Activated CD4-positive, alpha-beta memory T cell treated with anti-CD3 and anti-CD28 coated beads, Interleukin-2, amount 10 ng/mL, durations not matched to agents 7 days and 5 days (primary cell): ENCODE results near the gene SNAI3. TPM values are rescaled to one million over a fixed set of nuclear protein-coding genes. Genes with fewer than 3 reads are reported as not detected.
A peak's percentile ranks its signal among the peaks of the same experiment; 100 is the strongest.

ENCODE experiments used
- CTCF ChIA-PET: fragments of 350-600 bp; sonication (Branson Sonifier 250); formaldehyde crosslinking; loops from one replicate; lab custom pipeline; 2021; ENCODE audit warnings: antibody characterized with exemption, inconsistent platforms; lab: Charles Lee
- POLR2A ChIA-PET: fragments of 350-600 bp; sonication (Branson Sonifier 250); formaldehyde crosslinking; loops from one replicate; lab custom pipeline; 2021; ENCODE audit warnings: antibody characterized with exemption; lab: Charles Lee
- DNase-seq: peaks from one replicate; pipeline ENCODE4 v3.0.0-alpha.2; 2020
- H3K27ac Mint-ChIP-seq: one replicate; pipeline ENCODE4 v1.8.0; 2021; ENCODE audit warnings: mild to moderate bottlenecking, mixed read lengths
- H3K27me3 Mint-ChIP-seq: one replicate; pipeline ENCODE4 v1.8.0; 2021; ENCODE audit warnings: mixed read lengths
- H3K36me3 Mint-ChIP-seq: one replicate; pipeline ENCODE4 v1.8.0; 2021; ENCODE audit warnings: low read depth, mixed read lengths
- H3K4me1 Mint-ChIP-seq: one replicate; pipeline ENCODE4 v1.8.0; 2021; ENCODE audit warnings: mixed read lengths
- H3K4me3 Mint-ChIP-seq: one replicate; pipeline ENCODE4 v1.8.0; 2021; ENCODE audit warnings: mild to moderate bottlenecking, mixed read lengths
- H3K9me3 Mint-ChIP-seq: one replicate; pipeline ENCODE4 v1.8.0; 2021; ENCODE audit warnings: mixed read lengths
- total RNA-seq, 2 experiments: library from RNA; stranded (reverse); gene quantifications; one replicate each; pipeline ENCODE4 v1.2.3, GENCODE V29; 2021

Gene SNAI3
- total RNA-seq, 2 experiments from 2014 or later: 16.5 to 16.6 TPM

GRCh38 chr16:88647178-88648070 is 38.9 kb downstream of the SNAI3 start:
- Mint-ChIP-seq H3K4me1 (peaks cover 24% of the 10 kb centered on the region), H3K36me3 (peaks cover 36% of the 10 kb centered on the region), H3K9me3 (no peaks in the 10 kb centered on the region), H3K27ac (no peak overlapping the region), H3K27me3 (no peaks in the 10 kb centered on the region), H3K4me3 (no peak overlapping the region)
- CTCF ChIA-PET: interaction anchor here (0.8 kb wide), 1 partner anchor 77 kb away, joined by 3 read pairs; no protein-coding TSS in a partner anchor
- no peak for DNase-seq
- POLR2A ChIA-PET: interaction anchor here (1.0 to 4.3 kb wide), 3 partner anchors 8 to 77 kb away, joined by 3 to 34 read pairs (median 4); partner anchors contain the start of genes IL17C and ZC3H18

GRCh38 chr16:88646345-88647034 is 39.8 kb downstream of the SNAI3 start:
- POLR2A ChIA-PET: no interaction called here
- peaks cover 41% of the 10 kb centered on the region for H3K36me3 Mint-ChIP-seq
- no peaks in the 10 kb centered on the region for H3K27me3 Mint-ChIP-seq
- H3K4me3 Mint-ChIP-seq: no peak overlapping the region
- H3K4me1 Mint-ChIP-seq: peaks cover 21% of the 10 kb centered on the region
- no peak for DNase-seq
- CTCF ChIA-PET: interaction anchor here (0.8 kb wide), 1 partner anchor 76 kb away, joined by 3 read pairs; no protein-coding TSS in a partner anchor
- H3K27ac Mint-ChIP-seq: no peak overlapping the region
- H3K9me3 Mint-ChIP-seq: no peaks in the 10 kb centered on the region

GRCh38 chr16:88645941-88646340 is 40.4 kb downstream of the SNAI3 start:
- Mint-ChIP-seq H3K4me1 (peaks cover 16% of the 10 kb centered on the region), H3K27ac (no peak overlapping the region), H3K27me3 (peaks cover 2% of the 10 kb centered on the region), H3K9me3 (no peaks in the 10 kb centered on the region), H3K36me3 (peaks cover 41% of the 10 kb centered on the region), H3K4me3 (no peak overlapping the region)
- ChIA-PET CTCF (no interaction called here), POLR2A (no interaction called here)
- no peak for DNase-seq

GRCh38 chr16:88645455-88645854 is 40.9 kb downstream of the SNAI3 start:
- Mint-ChIP-seq H3K27ac (no peak overlapping the region), H3K27me3 (peaks cover 5% of the 10 kb centered on the region), H3K4me3 (no peak overlapping the region), H3K4me1 (peaks cover 16% of the 10 kb centered on the region), H3K9me3 (no peaks in the 10 kb centered on the region), H3K36me3 (peaks cover 41% of the 10 kb centered on the region)
- ChIA-PET POLR2A (no interaction called here), CTCF (no interaction called here)
- DNase-seq: no peak

- Mint-ChIP-seq H3K9me3 (no peaks in the 10 kb centered on the region), H3K36me3 (peaks cover 30% of the 10 kb centered on the region), H3K27ac (no peak overlapping the region), H3K27me3 (peaks cover 16% of the 10 kb centered on the region), H3K4me3 (no peak overlapping the region), H3K4me1 (peaks cover 16% of the 10 kb centered on the region)
- ChIA-PET POLR2A (interaction anchor here (1.9 kb wide), 1 partner anchor 24 kb away, joined by 6 read pairs; no protein-coding TSS in a partner anchor), CTCF (no interaction called here)
- DNase-seq: no peak
Observed at GRCh38 chr16:88643644-88643932, 42.7 kb downstream of the SNAI3 start.

GRCh38 chr16:88642881-88643643 is 43.2 kb downstream of the SNAI3 start:
- peaks cover 21% of the 10 kb centered on the region for H3K4me1 Mint-ChIP-seq
- peaks cover 20% of the 10 kb centered on the region for H3K27me3 Mint-ChIP-seq
- H3K36me3 Mint-ChIP-seq: peaks cover 30% of the 10 kb centered on the region
- no peak overlapping the region for H3K27ac Mint-ChIP-seq
- CTCF ChIA-PET: no interaction called here
- H3K4me3 Mint-ChIP-seq: no peak overlapping the region
- H3K9me3 Mint-ChIP-seq: no peaks in the 10 kb centered on the region
- POLR2A ChIA-PET: interaction anchor here (1.2 to 1.9 kb wide), 2 partner anchors 8 to 23 kb away, joined by 3 to 6 read pairs; partner anchors contain the start of gene CYBA
- DNase-seq: no peak

- peak overlapping the region; percentile 30 for H3K27ac Mint-ChIP-seq
Observed at GRCh38 chr16:88640498-88641247, 45.6 kb downstream of the SNAI3 start.

GRCh38 chr16:88640039-88640495 is 46.2 kb downstream of the SNAI3 start:
- CTCF ChIA-PET: interaction anchor here (0.6 to 1.4 kb wide), 2 partner anchors 70 to 194 kb away, joined by 3 to 5 read pairs; partner anchors contain the start of gene ZC3H18
- Mint-ChIP-seq H3K27me3 (peaks cover 35% of the 10 kb centered on the region), H3K4me1 (peaks cover 45% of the 10 kb centered on the region), H3K9me3 (no peaks in the 10 kb centered on the region), H3K36me3 (peaks cover 25% of the 10 kb centered on the region), H3K27ac (peak overlapping the region; percentile 30), H3K4me3 (no peak overlapping the region)
- DNase-seq: no peak
- POLR2A ChIA-PET: interaction anchor here (1.0 to 4.1 kb wide), 5 partner anchors 10 to 65 kb away, joined by 3 to 34 read pairs (median 4); partner anchors contain the start of gene CYBA

More at GRCh38 chr16:88640498-88641247, 45.6 kb downstream of the SNAI3 start:
- Mint-ChIP-seq H3K36me3 (peaks cover 30% of the 10 kb centered on the region), H3K27me3 (peaks cover 35% of the 10 kb centered on the region), H3K9me3 (no peaks in the 10 kb centered on the region), H3K4me1 (peaks cover 41% of the 10 kb centered on the region), H3K4me3 (no peak overlapping the region)
- CTCF ChIA-PET: no interaction called here
- DNase-seq: no peak
- POLR2A ChIA-PET: interaction anchor here (1.0 to 4.1 kb wide), 3 partner anchors 9 to 20 kb away, joined by 3 to 34 read pairs (median 4); partner anchors contain the start of gene CYBA

- no peak for DNase-seq
- Mint-ChIP-seq H3K27me3 (peaks cover 35% of the 10 kb centered on the region), H3K4me3 (no peak overlapping the region), H3K9me3 (no peaks in the 10 kb centered on the region), H3K27ac (no peak overlapping the region), H3K36me3 (peaks cover 20% of the 10 kb centered on the region), H3K4me1 (peaks cover 44% of the 10 kb centered on the region)
- ChIA-PET CTCF (interaction anchor here (0.6 to 1.4 kb wide), 2 partner anchors 69 to 195 kb away, joined by 3 to 5 read pairs; partner anchors contain the start of gene ZC3H18), POLR2A (interaction anchor here (0.9 to 4.1 kb wide), 9 partner anchors 10 to 66 kb away, joined by 3 to 34 read pairs (median 4); partner anchors contain the start of gene CYBA)
Observed at GRCh38 chr16:88639231-88640038, 46.9 kb downstream of the SNAI3 start.

- Mint-ChIP-seq H3K4me1 (peaks cover 47% of the 10 kb centered on the region), H3K27ac (no peak within 1 kb of the TSS), H3K4me3 (no peak within 1 kb of the TSS), H3K36me3 (peaks cover 11% of the 10 kb centered on the region), H3K9me3 (no peaks in the 10 kb centered on the region), H3K27me3 (peaks cover 35% of the 10 kb centered on the region)
- ChIA-PET POLR2A (interaction anchor here (0.9 to 4.1 kb wide), 8 partner anchors 11 to 129 kb away, joined by 3 to 34 read pairs (median 4); partner anchors contain the start of gene CYBA), CTCF (interaction anchor here (1.4 kb wide), 1 partner anchor 68 kb away, joined by 3 read pairs; the partner anchor contains the start of gene ZC3H18)
- no peak for DNase-seq
Observed at GRCh38 chr16:88638323-88639230, 47.7 kb downstream of the SNAI3 start, which contains the start of gene IL17C. Gene IL17C (plus strand): TSS chr16:88638572. CDS start chr16:88638642, 70 bp downstream.
